ENCODE measurements around the gene RPL10A. TPM values are rescaled to one million over a fixed set of nuclear protein-coding genes. Genes with fewer than 3 reads are reported as not detected.

Gene RPL10A
- total RNA-seq, 8 experiments from 2014 or later: 1,372 to 2,546 (median 2,130) TPM

- H3K4me1 ChIP-seq (replicated peaks in 1 of 2): no peaks in the 10 kb centered on the region
- ATAC-seq (replicated peaks in 6 of 8): no peak
- in situ Hi-C loops (cut with MboI; ENCODE audit: low pct_unique_long_range_greater_than_20kb in 2 of 9, low sequenced_read_pairs in 9 of 9, unreplicated experiment in 9 of 9): no loop called here
- H3K4me3 ChIP-seq: no peak overlapping the region
- no peak overlapping the region for H3K27ac ChIP-seq
- WGBS, 10 experiments: 67 to 100% (median 96%) methylated on average over 1 to 4 of the region's 4 CpGs; no CpG with 5 or more reads in 2 of the 10 experiments
Observed at GRCh38 chr6:35483062-35483461, 14.9 kb downstream of the RPL10A start.

DNA sequence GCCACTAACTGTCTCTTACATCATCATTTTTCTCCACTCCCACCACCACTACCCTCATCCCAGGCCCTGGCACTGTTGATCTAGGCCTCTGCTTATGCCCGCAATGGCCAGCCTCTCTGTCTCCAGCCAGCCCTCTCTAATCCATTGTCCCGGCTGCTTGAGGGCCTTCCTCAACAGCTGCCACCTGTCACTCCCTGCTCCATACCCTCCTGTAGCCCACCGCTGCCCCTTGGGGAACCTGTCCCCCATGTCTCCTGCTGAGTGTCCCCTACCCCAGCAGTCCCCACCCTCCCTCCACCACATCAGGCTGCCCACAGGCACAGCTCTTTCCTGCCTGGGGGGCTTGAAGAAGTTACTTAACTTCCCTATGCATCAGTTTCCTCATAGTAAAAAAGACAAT lies 15.3 kb downstream of the RPL10A start:
- ATAC-seq (replicated peaks in 6 of 8): no peak
- Histone ChIP-seq H3K4me1 (replicated peaks in 1 of 2) (no peaks in the 10 kb centered on the region), H3K4me3 (no peak overlapping the region), H3K27ac (no peak overlapping the region)
- in situ Hi-C loops (cut with MboI; ENCODE audit: low pct_unique_long_range_greater_than_20kb in 2 of 9, low sequenced_read_pairs in 9 of 9, unreplicated experiment in 9 of 9): no loop called here
- 80 to 100% (median 100%) methylated on average over 1 of the region's 3 CpGs; no CpG with 5 or more reads in 5 of the 10 experiments for WGBS, 10 experiments

GRCh38 chr6:35483893-35484645 lies 15.9 kb downstream of the RPL10A start:
- no peaks in the 10 kb centered on the region for H3K4me1 ChIP-seq (replicated peaks in 1 of 2)
- in situ Hi-C loops (cut with MboI; ENCODE audit: low pct_unique_long_range_greater_than_20kb in 2 of 9, low sequenced_read_pairs in 9 of 9, unreplicated experiment in 9 of 9): no loop called here
- no peak overlapping the region for H3K27ac ChIP-seq
- no peak for ATAC-seq (replicated peaks in 6 of 8)
- 83 to 100% (median 91%) methylated on average over 1 to 7 of the region's 13 CpGs; no CpG with 5 or more reads in 6 of the 10 experiments for WGBS, 10 experiments
- no peak overlapping the region for H3K4me3 ChIP-seq

- H3K4me3 ChIP-seq: no peak overlapping the region
- H3K4me1 ChIP-seq (replicated peaks in 1 of 2): peaks cover 5 to 6% of the 10 kb centered on the region in 2 donors
- in situ Hi-C loops (cut with MboI; ENCODE audit: low pct_unique_long_range_greater_than_20kb in 2 of 9, low sequenced_read_pairs in 9 of 9, unreplicated experiment in 9 of 9): no loop called here
- H3K27ac ChIP-seq: no peak overlapping the region
- WGBS, 10 experiments: 70 to 100% (median 80%) methylated on average over 1 to 2 of the region's 7 CpGs; no CpG with 5 or more reads in 7 of the 10 experiments
- peak in 6 of 8 experiments; percentile 3 to 26 (median 20) for ATAC-seq (replicated peaks in 6 of 8)
Observed at GRCh38 chr6:35484921-35485392, 16.8 kb downstream of the RPL10A start.

- peak in 4 of 8 experiments; percentile 4 to 68 (median 42) for ATAC-seq (replicated peaks in 6 of 8)
- WGBS, 10 experiments: 20 to 67% methylated on average over 1 of the region's 11 CpGs; no CpG with 5 or more reads in 8 of the 10 experiments
- no peak overlapping the region for H3K27ac ChIP-seq
- peaks cover 9 to 11% of the 10 kb centered on the region in 2 donors for H3K4me1 ChIP-seq (replicated peaks in 1 of 2)
- in situ Hi-C loops (cut with MboI; ENCODE audit: low pct_unique_long_range_greater_than_20kb in 2 of 9, low sequenced_read_pairs in 9 of 9, unreplicated experiment in 9 of 9): no loop called here
- no peak overlapping the region for H3K4me3 ChIP-seq
Observed at GRCh38 chr6:35485402-35485877, 17.2 kb downstream of the RPL10A start.

DNA sequence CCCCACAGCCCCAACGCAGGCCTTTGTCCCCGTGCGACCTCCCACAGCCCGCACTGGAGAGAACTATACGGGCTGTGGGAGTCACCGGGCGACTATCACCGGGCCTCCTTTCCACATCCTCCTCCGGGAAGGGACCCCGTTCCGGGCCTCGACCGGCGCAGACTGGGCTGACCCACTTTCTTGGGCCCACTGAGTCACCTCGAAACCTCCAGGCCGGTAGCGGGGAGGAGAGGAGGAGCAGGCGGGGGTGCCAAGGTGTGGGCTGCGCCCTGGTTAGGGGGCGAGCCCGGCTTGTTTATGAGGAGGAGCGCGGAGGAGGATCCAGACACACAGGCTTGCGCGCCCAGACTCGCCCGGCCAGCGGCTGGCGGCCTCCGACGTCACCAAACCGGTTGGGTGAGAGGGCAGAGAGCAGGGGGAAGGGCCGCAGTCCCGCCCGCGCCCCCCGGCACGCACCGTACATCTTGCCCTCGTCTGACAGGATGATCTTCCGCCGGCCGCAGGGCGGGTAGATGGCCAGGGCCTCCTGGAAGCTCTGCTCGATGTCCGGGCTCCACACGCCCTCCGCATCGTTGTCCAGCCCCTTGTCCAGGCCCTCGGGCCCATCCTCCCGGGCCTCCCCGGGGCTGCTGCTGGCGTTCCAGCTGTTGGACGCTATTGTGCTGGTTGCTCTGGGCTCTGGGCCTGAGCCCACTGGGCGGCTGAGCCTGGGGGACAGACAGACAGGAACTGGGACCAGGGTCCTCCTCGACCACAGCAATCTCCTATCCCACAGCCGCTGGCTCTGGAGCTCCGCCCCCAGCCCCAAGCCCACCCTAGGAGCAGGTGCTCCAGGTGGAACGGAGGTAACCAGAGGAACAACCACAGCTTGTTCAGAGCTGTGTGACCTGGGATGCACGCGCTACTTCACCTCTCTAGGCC lies 18.1 kb downstream of the RPL10A start:
- no peak overlapping the region for H3K27ac ChIP-seq
- H3K4me1 ChIP-seq (replicated peaks in 1 of 2): peaks cover 18 to 19% of the 10 kb centered on the region in 2 donors
- no peak for ATAC-seq (replicated peaks in 6 of 8)
- in situ Hi-C loops (cut with MboI; ENCODE audit: low pct_unique_long_range_greater_than_20kb in 2 of 9, low sequenced_read_pairs in 9 of 9, unreplicated experiment in 9 of 9): no loop called here
- 86 to 93% (median 89%) methylated on average over 6 to 7 of the region's 61 CpGs; no CpG with 5 or more reads in 7 of the 10 experiments for WGBS, 10 experiments
- H3K4me3 ChIP-seq: no peak overlapping the region

GRCh38 chr6:35487658-35488516 lies 19.7 kb downstream of the RPL10A start:
- 43 to 100% (median 86%) methylated on average over 1 to 2 of the region's 9 CpGs; no CpG with 5 or more reads in 3 of the 10 experiments for WGBS, 10 experiments
- Histone ChIP-seq H3K4me3 (no peak overlapping the region), H3K27ac (no peak overlapping the region), H3K4me1 (replicated peaks in 1 of 2) (peaks cover 34 to 35% of the 10 kb centered on the region in 2 donors)
- peak in 3 of 8 experiments; percentile 3 to 36 (median 6) for ATAC-seq (replicated peaks in 6 of 8)
- in situ Hi-C loops (cut with MboI; ENCODE audit: low pct_unique_long_range_greater_than_20kb in 2 of 9, low sequenced_read_pairs in 9 of 9, unreplicated experiment in 9 of 9): no loop called here

DNA sequence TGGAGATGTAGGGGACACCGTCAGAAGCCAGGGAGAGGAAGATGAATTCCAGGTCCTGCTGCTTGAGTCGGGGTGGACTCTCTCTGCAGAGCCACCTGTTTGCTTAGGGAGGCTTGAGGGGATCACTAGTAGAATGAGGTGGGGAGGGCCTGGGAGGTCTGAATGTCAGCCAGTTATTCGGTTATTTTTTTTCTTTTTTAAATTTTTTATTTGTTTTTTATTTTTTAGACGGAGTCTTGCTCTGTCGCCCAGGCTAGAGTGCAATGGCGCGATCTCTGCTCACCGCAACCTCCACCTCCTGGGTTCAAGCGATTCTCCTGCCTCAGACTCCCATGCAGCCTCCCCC lies 20.3 kb downstream of the RPL10A start:
- WGBS, 10 experiments: 50 to 98% (median 81%) methylated on average over 1 to 8 of the region's 9 CpGs; no CpG with 5 or more reads in 2 of the 10 experiments
- Histone ChIP-seq H3K4me3 (no peak overlapping the region), H3K27ac (no peak overlapping the region), H3K4me1 (replicated peaks in 1 of 2) (peaks cover 39 to 40% of the 10 kb centered on the region in 2 donors)
- no peak for ATAC-seq (replicated peaks in 6 of 8)
- in situ Hi-C loops (cut with MboI; ENCODE audit: low pct_unique_long_range_greater_than_20kb in 2 of 9, low sequenced_read_pairs in 9 of 9, unreplicated experiment in 9 of 9): no loop called here

- Histone ChIP-seq H3K27ac (no peak overlapping the region), H3K4me3 (no peak overlapping the region), H3K4me1 (replicated peaks in 1 of 2) (peaks cover 39 to 40% of the 10 kb centered on the region in 2 donors)
- no peak for ATAC-seq (replicated peaks in 6 of 8)
- WGBS, 10 experiments: 83 to 100% (median 100%) methylated on average over 1 of the region's 1 CpG; no CpG with 5 or more reads in 6 of the 10 experiments
- in situ Hi-C loops (cut with MboI; ENCODE audit: low pct_unique_long_range_greater_than_20kb in 2 of 9, low sequenced_read_pairs in 9 of 9, unreplicated experiment in 9 of 9): no loop called here
Observed at GRCh38 chr6:35489066-35489465, 20.9 kb downstream of the RPL10A start.

- H3K27ac ChIP-seq: peak overlapping the region; percentile 72 to 80
- in situ Hi-C loops (cut with MboI; ENCODE audit: low pct_unique_long_range_greater_than_20kb in 2 of 9, low sequenced_read_pairs in 9 of 9, unreplicated experiment in 9 of 9): no loop called here
- ATAC-seq (replicated peaks in 6 of 8): peak; percentile 1 to 74 (median 68)
- peaks cover 40 to 46% of the 10 kb centered on the region in 2 donors for H3K4me1 ChIP-seq (replicated peaks in 1 of 2)
- H3K4me3 ChIP-seq: peak overlapping the region in 2 of 5 donors; percentile 2 to 5
- 13% methylated on average over 3 of the region's 28 CpGs; no CpG with 5 or more reads in 9 of the 10 experiments for WGBS, 10 experiments
Observed at GRCh38 chr6:35489995-35490791, 22.0 kb downstream of the RPL10A start.

DNA sequence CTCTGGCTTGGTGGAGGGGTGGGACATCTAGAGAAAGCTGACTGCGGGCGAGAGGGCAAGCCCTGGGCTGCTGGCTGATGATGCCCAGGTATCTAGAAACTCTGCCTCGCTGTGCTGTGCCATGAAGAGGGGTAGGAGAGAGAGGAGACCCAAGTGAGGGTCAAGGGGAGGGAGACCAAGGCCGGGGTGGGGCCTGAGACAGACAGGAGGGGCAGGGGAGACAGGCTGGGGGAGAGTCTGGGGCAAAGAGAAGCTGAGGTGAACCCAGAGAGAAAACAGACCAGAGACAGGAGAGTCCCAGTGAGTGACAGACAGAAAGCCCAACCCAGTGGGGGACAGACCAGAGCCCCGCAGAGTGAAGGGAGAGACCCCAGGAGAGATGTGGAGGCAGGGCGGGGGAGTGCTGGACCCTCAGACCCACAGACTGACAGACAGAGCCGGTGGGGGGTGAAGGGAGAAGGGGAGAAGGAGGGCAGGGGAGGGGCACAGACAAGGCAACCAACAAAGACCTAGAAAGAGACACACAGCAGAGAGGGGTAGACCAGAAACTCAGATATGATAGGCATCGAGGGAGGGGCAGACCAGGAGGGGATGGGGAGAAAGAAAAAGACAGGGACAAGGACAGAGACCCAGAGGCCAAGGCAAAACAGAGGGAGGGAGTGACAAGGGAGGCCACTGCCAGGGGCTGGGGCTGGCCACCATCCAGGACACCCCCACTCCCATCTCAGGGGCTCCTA lies 22.8 kb downstream of the RPL10A start:
- Histone ChIP-seq H3K27ac (peak overlapping the region; percentile 72 to 80), H3K4me3 (peak overlapping the region in 1 of 5 donors; percentile 5), H3K4me1 (replicated peaks in 1 of 2) (peaks cover 43 to 54% of the 10 kb centered on the region in 2 donors)
- ATAC-seq (replicated peaks in 6 of 8): peak in 2 of 8 experiments; percentile 1 to 2
- WGBS, 10 experiments: 0 to 100% (median 80%) methylated on average over 1 of the region's 8 CpGs; no CpG with 5 or more reads in 7 of the 10 experiments
- in situ Hi-C loops (cut with MboI; ENCODE audit: low pct_unique_long_range_greater_than_20kb in 2 of 9, low sequenced_read_pairs in 9 of 9, unreplicated experiment in 9 of 9): no loop called here

Measured in motor neuron (in vitro differentiated cells).